ENCODE measurements around the gene ATP6V1A.

DNA sequence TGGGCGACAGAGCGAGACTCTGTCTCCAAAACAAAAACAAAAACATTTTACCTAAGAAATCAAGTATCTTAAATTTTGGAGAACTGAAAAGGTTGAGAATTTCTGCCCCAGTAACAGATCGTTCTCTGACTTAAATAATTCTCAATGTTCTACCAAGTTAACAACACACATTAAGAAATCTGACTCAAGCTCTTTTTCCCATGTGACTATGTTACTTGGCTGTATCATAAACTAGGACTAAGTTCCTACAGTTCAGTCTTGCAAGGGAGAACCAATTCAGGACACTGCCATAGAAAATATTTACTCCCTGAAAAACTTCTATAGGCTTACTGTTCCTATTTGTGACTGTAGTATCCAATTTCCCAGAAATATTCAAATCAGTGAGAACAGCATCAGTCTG, 29.5 kb upstream of the ATP6V1A start:
- TF ChIP-seq POLR2AphosphoS5 (IDR thresholded peaks at IDR 0.05) (no peak), CTCF (IDR thresholded peaks at IDR 0.05 in 8 of 11, conservative IDR thresholded peaks at IDR 0.05 in 3 of 11) (no peak), POLR2A (IDR thresholded peaks at IDR 0.05) (no peak)

Measured in spleen (tissue), 7 donors.